ENCODE results near the gene AEBP1. TPM values are rescaled to one million over a fixed set of nuclear protein-coding genes. Genes with fewer than 3 reads are reported as not detected.

AEBP1 gene
- total and polyA plus RNA-seq, 8 donors = 14.6 to 179 (median 41.2) TPM

- Histone ChIP-seq H3K27me3 (no peaks in the 10 kb centered on the region), H3K36me3 (peaks cover 6 to 100% (median 95%) of the 10 kb centered on the region in 4 donors), H3K4me3 (peak overlapping the region in 3 of 4 donors; percentile 0 to 25 (median 9)), H3K9me3 (no peaks in the 10 kb centered on the region), H3K4me1 (peaks cover 0 to 26% (median 7%) of the 10 kb centered on the region in 4 donors), H3K27ac (peak overlapping the region in 1 of 5 donors; percentile 43)
- TF ChIP-seq POLR2A (IDR thresholded peaks at IDR 0.05) (no peak), EP300 (IDR thresholded peaks at IDR 0.05) (no peak), CTCF (IDR thresholded peaks at IDR 0.05) (no peak), POLR2AphosphoS5 (IDR thresholded peaks at IDR 0.05) (no peak)
- peak in 1 of 2 donors; percentile 59 for DNase-seq
- 40 to 72% (median 57%) methylated on average over 34 to 41 of the region's 41 CpGs for WGBS, 5 donors
- intact Hi-C loops (cut with DNase I; ENCODE audit: low total_unique reads) = no loop called here
These were observed 8.3 kb downstream of the AEBP1 start for GRCh38 chr7:44112231-44112996.

DNA sequence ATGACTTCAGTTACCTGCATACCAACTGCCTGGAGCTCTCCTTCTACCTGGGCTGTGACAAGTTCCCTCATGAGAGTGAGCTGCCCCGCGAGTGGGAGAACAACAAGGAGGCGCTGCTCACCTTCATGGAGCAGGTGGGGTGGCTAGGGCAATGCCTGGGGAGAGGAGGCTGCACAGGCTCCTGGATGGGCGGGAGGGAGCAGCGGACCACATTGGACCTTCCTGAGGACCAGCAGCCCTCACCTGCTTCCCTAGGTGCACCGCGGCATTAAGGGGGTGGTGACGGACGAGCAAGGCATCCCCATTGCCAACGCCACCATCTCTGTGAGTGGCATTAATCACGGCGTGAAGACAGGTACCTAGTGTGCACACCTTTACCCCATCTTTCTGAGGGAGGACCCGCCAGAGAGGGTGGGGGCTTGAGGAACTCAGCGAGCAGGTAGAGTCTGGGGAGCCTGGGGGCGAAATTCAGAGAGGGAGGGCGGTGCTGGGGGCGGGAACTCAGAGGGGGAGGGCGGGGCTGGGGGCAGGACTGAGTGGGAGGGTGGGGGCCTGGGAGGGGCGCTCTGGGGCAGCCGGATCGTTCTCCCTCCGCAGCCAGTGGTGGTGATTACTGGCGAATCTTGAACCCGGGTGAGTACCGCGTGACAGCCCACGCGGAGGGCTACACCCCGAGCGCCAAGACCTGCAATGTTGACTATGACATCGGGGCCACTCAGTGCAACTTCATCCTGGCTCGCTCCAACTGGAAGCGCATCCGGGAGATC is 9.0 kb downstream of the AEBP1 start:
- DNase-seq = no peak
- intact Hi-C loops (cut with DNase I; ENCODE audit: low total_unique reads) = no loop called here
- whole genome bisulfite sequencing, 5 donors = 50 to 76% (median 67%) methylated on average over 11 to 34 of the region's 34 CpGs
- TF ChIP-seq CTCF (IDR thresholded peaks at IDR 0.05) = no peak
- TF ChIP-seq POLR2AphosphoS5 (IDR thresholded peaks at IDR 0.05) = no peak
- no peak for TF ChIP-seq POLR2A (IDR thresholded peaks at IDR 0.05)
- TF ChIP-seq EP300 (IDR thresholded peaks at IDR 0.05) = no peak
- Histone ChIP-seq H3K27ac (peak overlapping the region in 1 of 5 donors; percentile 43), H3K36me3 (peaks cover 6 to 100% (median 96%) of the 10 kb centered on the region in 4 donors), H3K4me3 (peak overlapping the region in 3 of 4 donors; percentile 0 to 25 (median 9)), H3K9me3 (no peaks in the 10 kb centered on the region), H3K27me3 (no peaks in the 10 kb centered on the region), H3K4me1 (peaks cover 0 to 18% (median 4%) of the 10 kb centered on the region in 4 donors)

GRCh38 chr7:44113764-44114354 is 9.7 kb downstream of the AEBP1 start:
- no peak for TF ChIP-seq CTCF (IDR thresholded peaks at IDR 0.05)
- no peaks in the 10 kb centered on the region for H3K27me3 ChIP-seq
- no peak for DNase-seq
- H3K4me3 ChIP-seq = no peak overlapping the region
- WGBS, 5 donors = 82 to 90% (median 89%) methylated on average over 10 to 24 of the region's 24 CpGs
- no peak overlapping the region for H3K27ac ChIP-seq
- H3K4me1 ChIP-seq = peaks cover 0 to 16% (median 3%) of the 10 kb centered on the region in 4 donors
- peaks cover 6 to 100% (median 94%) of the 10 kb centered on the region in 4 donors for H3K36me3 ChIP-seq
- intact Hi-C loops (cut with DNase I; ENCODE audit: low total_unique reads) = no loop called here
- H3K9me3 ChIP-seq = no peaks in the 10 kb centered on the region

DNA sequence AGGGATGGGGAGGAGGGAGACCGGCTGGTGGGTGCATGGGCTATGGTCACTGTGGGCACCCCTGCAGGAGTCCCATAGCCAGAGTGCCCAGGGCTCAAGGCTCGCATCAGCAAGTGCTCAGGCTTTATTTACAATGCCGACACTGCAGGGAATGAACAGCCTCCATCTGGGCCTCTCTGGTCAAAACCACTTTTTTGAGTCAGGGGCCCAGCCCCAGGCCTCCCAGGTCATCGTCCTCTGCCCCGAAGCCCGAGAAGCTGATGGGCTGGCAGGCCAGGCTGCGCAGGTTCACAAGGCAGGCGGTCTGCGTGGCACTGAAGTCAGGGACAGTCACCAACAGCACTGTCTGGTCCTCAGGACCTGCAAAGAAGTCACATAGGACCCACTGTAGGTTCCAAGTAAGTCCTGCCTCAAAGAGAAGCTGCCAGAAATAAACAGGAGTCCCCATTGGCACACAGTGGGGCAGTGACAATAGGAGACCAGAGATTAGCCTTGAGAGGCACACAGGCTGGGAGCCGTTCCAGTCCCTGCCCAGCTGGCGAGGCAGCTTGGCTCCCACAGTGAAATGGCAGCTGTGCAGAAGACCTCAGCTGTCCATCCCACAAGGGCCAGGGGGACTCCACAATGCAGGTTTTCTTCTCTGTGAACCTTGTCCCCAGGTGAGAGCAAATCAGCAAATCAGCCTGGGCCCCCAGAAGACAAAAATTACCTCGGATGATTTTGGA is 10.6 kb downstream of the AEBP1 start:
- intact Hi-C loops (cut with DNase I; ENCODE audit: low total_unique reads) = no loop called here
- no peak for DNase-seq
- Histone ChIP-seq H3K27ac (no peak overlapping the region), H3K9me3 (no peaks in the 10 kb centered on the region), H3K36me3 (peaks cover 6 to 99% (median 90%) of the 10 kb centered on the region in 4 donors), H3K27me3 (no peaks in the 10 kb centered on the region), H3K4me3 (no peak overlapping the region), H3K4me1 (peaks cover 0 to 23% (median 6%) of the 10 kb centered on the region in 4 donors)
- TF ChIP-seq POLR2AphosphoS5 (IDR thresholded peaks at IDR 0.05) (no peak), EP300 (IDR thresholded peaks at IDR 0.05) (no peak), CTCF (IDR thresholded peaks at IDR 0.05) (no peak), POLR2A (IDR thresholded peaks at IDR 0.05) (no peak)
- 59 to 87% (median 84%) methylated on average over 4 to 12 of the region's 12 CpGs for whole genome bisulfite sequencing, 5 donors
